NCI-H1092 (cell line): Measurements from ENCODE around the gene SERPINA10.
"Not testable (repeated sequence)": the region's sequence is repeated elsewhere in the genome, so short reads cannot be mapped to it uniquely, and the experiment has no call there.

Source experiments
- DNase-seq: peaks from one replicate; lab custom pipeline; 2025; lab: John Stamatoyannopoulos, UW

SERPINA10 gene

GRCh38 chr14:94284221-94284620 is 8.8 kb downstream of the SERPINA10 start:
- no peak for DNase-seq

GRCh38 chr14:94282991-94283723 is 9.9 kb downstream of the SERPINA10 start:
- DNase-seq: no peak

GRCh38 chr14:94278731-94279130 is 14.3 kb downstream of the SERPINA10 start:
- no peak for DNase-seq

GRCh38 chr14:94276898-94277561 is 16.0 kb downstream of the SERPINA10 start:
- DNase-seq: not testable (repeated sequence)

GRCh38 chr14:94269156-94269555 is 23.9 kb downstream of the SERPINA10 start:
- no peak for DNase-seq

GRCh38 chr14:94268582-94268981 is 24.5 kb downstream of the SERPINA10 start:
- not testable (repeated sequence) for DNase-seq

- DNase-seq: no peak
Observed at GRCh38 chr14:94267352-94267751, 25.7 kb downstream of the SERPINA10 start.

GRCh38 chr14:94264195-94264594 is 28.9 kb downstream of the SERPINA10 start:
- DNase-seq: not testable (repeated sequence)

- no peak for DNase-seq
Observed at GRCh38 chr14:94244182-94244581, 48.9 kb downstream of the SERPINA10 start.

GRCh38 chr14:94239406-94239805 is 53.7 kb downstream of the SERPINA10 start:
- DNase-seq: no peak

GRCh38 chr14:94237983-94238382 is 55.1 kb downstream of the SERPINA10 start:
- DNase-seq: no peak

- DNase-seq: no peak
Observed at GRCh38 chr14:94237046-94237445, 56.0 kb downstream of the SERPINA10 start.
